Measurements from ENCODE around the gene PTK6. TPM values are rescaled to one million over a fixed set of nuclear protein-coding genes. Genes with fewer than 3 reads are reported as not detected.

The PTK6 gene
- total RNA-seq, 1 experiment from 2014 or later: 6.7 TPM

DNA sequence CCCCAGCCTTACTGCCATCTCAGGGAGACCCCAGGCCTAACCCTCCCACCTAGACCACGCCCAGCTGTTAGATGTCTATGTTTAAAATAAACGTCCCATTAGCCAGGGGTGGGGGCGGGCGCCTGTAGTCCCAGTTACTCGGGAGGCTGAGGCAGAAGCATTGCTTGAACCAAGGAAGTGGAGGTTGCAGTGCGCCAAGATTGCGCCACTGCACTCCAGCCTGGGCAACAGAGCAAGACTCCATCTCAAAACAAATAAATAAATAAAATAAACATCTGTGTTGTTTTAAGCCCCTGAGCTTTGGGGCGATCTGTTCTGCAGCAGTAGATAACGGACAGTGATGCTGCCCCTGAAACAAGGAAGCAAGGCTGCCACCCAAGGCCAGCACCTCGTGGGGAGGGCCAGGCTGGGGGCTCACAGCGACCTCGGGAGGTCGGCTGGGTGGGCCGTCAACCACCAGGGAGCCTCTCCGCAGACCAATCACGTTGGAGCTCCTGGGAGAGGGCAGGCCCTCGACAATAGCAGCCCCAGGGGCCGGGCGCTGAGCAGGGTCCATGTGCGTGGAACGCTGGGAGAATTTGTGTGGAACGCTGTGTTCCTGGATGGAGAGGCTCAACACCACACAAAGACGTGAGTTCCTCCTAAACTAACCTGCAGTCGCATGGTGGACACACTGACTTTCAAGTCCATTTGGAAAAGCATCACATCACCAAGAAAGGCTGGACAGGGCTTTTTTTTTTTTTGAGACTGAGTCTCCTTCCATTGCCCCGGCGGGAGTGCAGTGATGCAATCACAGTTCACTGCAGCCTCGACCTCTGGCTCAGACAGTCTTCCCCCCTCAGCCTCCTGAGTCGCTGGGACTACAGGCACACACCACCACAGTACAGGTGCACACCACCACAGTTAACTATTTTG lies 37.9 kb upstream of the PTK6 start:
- Histone ChIP-seq H3K4me3 (replicated peaks in 1 of 2; ENCODE audit: low read depth in 1 of 2, low read length in 2 of 2) (peak overlapping the region; percentile 60 to 83), H3K9me3 (ENCODE audit: control insufficient read depth in 1 of 2, insufficient read depth in 1 of 2, low read depth in 1 of 2, low read length in 2 of 2) (no peaks in the 10 kb centered on the region), H3K27ac (ENCODE audit: low read depth, low read length) (peak overlapping the region; percentile 44; the same call in 1 of the 2 replicates), H3K4me1 (ENCODE audit: control insufficient read depth in 1 of 2, insufficient read depth in 2 of 2, low read length in 2 of 2) (peaks cover 12 to 27% of the 10 kb centered on the region in 2 experiments), H3K27me3 (ENCODE audit: insufficient read depth, low read length) (no peaks in the 10 kb centered on the region), H3K36me3 (ENCODE audit: control insufficient read depth in 1 of 2, insufficient read depth in 2 of 2, low read length in 2 of 2) (no peaks in the 10 kb centered on the region), H3K9ac (ENCODE audit: low read length) (peak overlapping the region; percentile 61), H3K4me2 (ENCODE audit: low read length) (peak overlapping the region; percentile 95), H3K79me2 (ENCODE audit: insufficient read depth, low read length) (peaks cover 4% of the 10 kb centered on the region; the same call in 1 of the 2 replicates), H3K9me2 (ENCODE audit: insufficient read depth) (no peaks in the 10 kb centered on the region), H4K20me1 (ENCODE audit: insufficient read depth) (no peaks in the 10 kb centered on the region), H2AFZ (ENCODE audit: low read depth, low read length, poor library complexity, severe bottlenecking) (no peak overlapping the region)
- DNase-seq (ENCODE audit: low read depth, low spot score) (no peak), ATAC-seq (no peak)
- intact Hi-C loops (cut with micrococcal nuclease): loop anchor here (10.0 kb wide), 1 partner anchor 50 kb away; the partner anchor contains the start of gene GMEB2
- RAD21 ChIA-PET (ENCODE audit: low non-redundant PET in 1 of 2, low total read pairs in 2 of 2, uncharacterized antibody in 2 of 2, unreplicated experiment in 2 of 2): interaction anchor here in 1 of 2 experiments (0.6 kb wide), 1 partner anchor 67 kb away, joined by 3 read pairs; no protein-coding TSS in a partner anchor
- POLR2A ChIA-PET: interaction anchor here (0.9 to 1.6 kb wide), 3 partner anchors 52 to 133 kb away, joined by 3 to 4 read pairs (median 3); partner anchors contain the start of genes GMEB2 and RTEL1
- TF ChIP-seq SIN3A (IDR thresholded peaks at IDR 0.05; ENCODE audit: low read depth) (no peak), ZFX (IDR thresholded peaks at IDR 0.05) (no peak), ZNF274 (IDR thresholded peaks at IDR 0.05; ENCODE audit: low read depth, low read length) (no peak), CEBPB (IDR thresholded peaks at IDR 0.05; ENCODE audit: low read depth) (no peak), RAD21 (IDR thresholded peaks at IDR 0.05; ENCODE audit: low read depth) (no peak), SRF (IDR thresholded peaks at IDR 0.05; ENCODE audit: low read depth) (no peak), TCF7L2 (IDR thresholded peaks at IDR 0.05; ENCODE audit: borderline replicate concordance, extremely low read depth, insufficient read depth, insufficient read length) (no peak)
- TF ChIP-seq, protein P1, sequence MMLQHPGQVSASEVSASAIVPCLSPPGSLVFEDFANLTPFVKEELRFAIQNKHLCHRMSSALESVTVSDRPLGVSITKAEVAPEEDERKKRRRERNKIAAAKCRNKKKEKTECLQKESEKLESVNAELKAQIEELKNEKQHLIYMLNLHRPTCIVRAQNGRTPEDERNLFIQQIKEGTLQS (IDR thresholded peaks at IDR 0.05): no peak
- TF ChIP-seq, protein P2, sequence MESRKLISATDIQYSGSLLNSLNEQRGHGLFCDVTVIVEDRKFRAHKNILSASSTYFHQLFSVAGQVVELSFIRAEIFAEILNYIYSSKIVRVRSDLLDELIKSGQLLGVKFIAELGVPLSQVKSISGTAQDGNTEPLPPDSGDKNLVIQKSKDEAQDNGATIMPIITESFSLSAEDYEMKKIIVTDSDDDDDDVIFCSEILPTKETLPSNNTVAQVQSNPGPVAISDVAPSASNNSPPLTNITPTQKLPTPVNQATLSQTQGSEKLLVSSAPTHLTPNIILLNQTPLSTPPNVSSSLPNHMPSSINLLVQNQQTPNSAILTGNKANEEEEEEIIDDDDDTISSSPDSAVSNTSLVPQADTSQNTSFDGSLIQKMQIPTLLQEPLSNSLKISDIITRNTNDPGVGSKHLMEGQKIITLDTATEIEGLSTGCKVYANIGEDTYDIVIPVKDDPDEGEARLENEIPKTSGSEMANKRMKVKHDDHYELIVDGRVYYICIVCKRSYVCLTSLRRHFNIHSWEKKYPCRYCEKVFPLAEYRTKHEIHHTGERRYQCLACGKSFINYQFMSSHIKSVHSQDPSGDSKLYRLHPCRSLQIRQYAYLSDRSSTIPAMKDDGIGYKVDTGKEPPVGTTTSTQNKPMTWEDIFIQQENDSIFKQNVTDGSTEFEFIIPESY (IDR thresholded peaks at IDR 0.05; ENCODE audit: extremely low read depth, insufficient replicate concordance, low read length): no peak
- CTCF ChIA-PET: interaction anchor here (3.0 kb wide), 1 partner anchor 37 kb away, joined by 24 read pairs; the partner anchor contains the start of gene PTK6
- BruUV-seq (replicated peaks): no TSS peak

Measured in HCT116 (cell line).